ENCODE measurements around the gene FOXA3. TPM values are rescaled to one million over a fixed set of nuclear protein-coding genes. Genes with fewer than 3 reads are reported as not detected.
"Not testable (repeated sequence)": the region's sequence is repeated elsewhere in the genome, so short reads cannot be mapped to it uniquely, and the experiment has no call there.

FOXA3 gene
- total RNA-seq, 2 experiments from 2014 or later: 0.40 to 0.62 TPM

DNA sequence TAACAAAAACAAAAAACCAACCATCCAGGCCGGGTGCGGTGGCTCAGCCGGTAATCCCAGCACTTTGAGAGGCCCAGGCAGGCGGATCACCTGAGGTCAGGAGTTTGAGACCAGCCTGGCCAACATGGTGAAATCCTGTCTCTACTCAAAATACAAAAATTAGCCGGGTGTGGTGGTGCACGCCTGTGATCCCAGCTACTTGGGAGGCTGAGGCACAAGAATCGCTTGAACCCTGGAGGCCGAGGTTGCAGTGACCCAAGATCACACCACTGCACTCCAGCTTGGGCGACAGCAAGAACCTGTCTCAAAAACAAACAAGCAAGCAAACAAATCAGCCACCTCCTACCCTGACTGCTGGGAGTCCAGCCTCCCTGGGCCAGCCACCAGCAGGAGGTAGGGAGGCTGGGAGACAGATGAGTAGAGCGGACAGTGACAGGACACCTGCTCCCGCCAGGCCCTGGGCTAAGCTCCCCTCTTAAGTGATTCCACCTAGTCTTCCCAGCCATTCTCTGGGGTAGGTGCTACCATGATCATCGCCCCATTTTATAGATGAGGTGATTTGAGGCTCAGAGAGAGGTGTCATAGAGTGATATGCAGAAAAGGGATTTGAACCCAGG lies 32.0 kb downstream of the FOXA3 start:
- not testable (repeated sequence) for H3K27ac Mint-ChIP-seq

DNA sequence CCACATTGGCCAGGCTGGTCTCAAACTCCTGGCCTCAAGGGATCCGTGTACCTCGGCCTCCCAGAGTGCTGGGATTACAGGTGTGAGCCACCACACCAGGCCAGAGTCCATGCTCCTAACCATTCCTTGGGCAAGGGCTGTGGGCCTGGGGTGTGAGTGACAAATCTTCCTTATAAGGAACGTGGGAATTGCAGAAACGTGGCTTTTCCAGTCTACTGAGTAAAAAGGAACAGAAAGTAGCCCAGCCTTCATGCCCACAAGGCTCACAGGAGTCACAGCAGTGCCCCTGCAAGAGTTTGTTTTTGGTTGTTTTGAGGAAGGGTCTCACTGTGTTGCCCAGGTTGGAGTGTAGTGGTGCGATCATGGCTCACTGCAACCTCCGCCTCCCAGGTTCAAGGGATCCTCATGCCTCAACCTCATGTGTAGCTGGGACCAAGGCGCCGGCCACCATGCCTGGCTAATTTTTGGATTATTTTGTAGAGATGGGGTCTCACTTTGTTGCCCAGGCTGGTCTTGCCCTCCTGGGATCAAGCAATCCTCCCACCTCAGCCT lies 33.2 kb downstream of the FOXA3 start:
- ATAC-seq: no peak

More for the DNA sequence above, 32.0 kb downstream of the FOXA3 start:
- H3K9me3 Mint-ChIP-seq (ENCODE audit: low read depth); H3K36me3 Mint-ChIP-seq (ENCODE audit: low read depth); ATAC-seq; H3K4me3 Mint-ChIP-seq; intact Hi-C loops (cut with DNase I, micrococcal nuclease); CTCF ChIA-PET; POLR2A ChIA-PET; DNase-seq; H3K27me3 Mint-ChIP-seq: not testable (repeated sequence)
- H3K4me1 Mint-ChIP-seq: peaks cover 14% of the 10 kb centered on the region

DNA sequence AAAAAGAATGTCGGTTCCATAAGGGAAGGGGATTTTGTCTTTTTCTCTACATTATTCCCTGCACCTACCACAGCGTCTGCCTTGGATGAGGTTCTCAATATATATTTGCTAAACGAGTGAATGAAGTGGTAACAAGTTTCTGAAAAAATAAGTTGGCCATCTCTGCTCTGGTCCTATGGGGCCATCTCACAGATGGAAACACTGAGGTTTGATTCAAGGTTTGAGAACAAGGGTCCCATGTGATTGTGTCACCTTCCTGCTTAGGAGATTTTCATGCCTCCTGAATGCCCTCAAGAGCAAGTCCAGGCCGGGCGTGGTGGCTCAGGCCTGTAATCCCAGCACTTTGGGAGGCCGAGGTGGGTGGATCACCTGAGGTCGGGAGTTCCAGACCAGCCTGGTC lies 35.1 kb downstream of the FOXA3 start:
- POLR2A ChIA-PET: no interaction called here
- no peak for DNase-seq
- intact Hi-C loops (cut with DNase I, micrococcal nuclease): no loop called here
- Mint-ChIP-seq H3K27ac (no peak overlapping the region), H3K36me3 (ENCODE audit: low read depth) (peaks cover 5% of the 10 kb centered on the region), H3K4me3 (no peak overlapping the region), H3K27me3 (no peaks in the 10 kb centered on the region), H3K9me3 (ENCODE audit: low read depth) (no peaks in the 10 kb centered on the region), H3K4me1 (peaks cover 16% of the 10 kb centered on the region)
- ATAC-seq: no peak
- CTCF ChIA-PET: no interaction called here

More for the DNA sequence above, 33.2 kb downstream of the FOXA3 start:
- H3K36me3 Mint-ChIP-seq (ENCODE audit: low read depth): peaks cover 5% of the 10 kb centered on the region
- CTCF ChIA-PET: no interaction called here
- intact Hi-C loops (cut with DNase I, micrococcal nuclease): no loop called here
- no peaks in the 10 kb centered on the region for H3K9me3 Mint-ChIP-seq (ENCODE audit: low read depth)
- POLR2A ChIA-PET: no interaction called here
- no peak for DNase-seq
- no peak overlapping the region for H3K4me3 Mint-ChIP-seq
- peaks cover 14% of the 10 kb centered on the region for H3K4me1 Mint-ChIP-seq
- H3K27ac Mint-ChIP-seq: no peak overlapping the region
- no peaks in the 10 kb centered on the region for H3K27me3 Mint-ChIP-seq

DNA sequence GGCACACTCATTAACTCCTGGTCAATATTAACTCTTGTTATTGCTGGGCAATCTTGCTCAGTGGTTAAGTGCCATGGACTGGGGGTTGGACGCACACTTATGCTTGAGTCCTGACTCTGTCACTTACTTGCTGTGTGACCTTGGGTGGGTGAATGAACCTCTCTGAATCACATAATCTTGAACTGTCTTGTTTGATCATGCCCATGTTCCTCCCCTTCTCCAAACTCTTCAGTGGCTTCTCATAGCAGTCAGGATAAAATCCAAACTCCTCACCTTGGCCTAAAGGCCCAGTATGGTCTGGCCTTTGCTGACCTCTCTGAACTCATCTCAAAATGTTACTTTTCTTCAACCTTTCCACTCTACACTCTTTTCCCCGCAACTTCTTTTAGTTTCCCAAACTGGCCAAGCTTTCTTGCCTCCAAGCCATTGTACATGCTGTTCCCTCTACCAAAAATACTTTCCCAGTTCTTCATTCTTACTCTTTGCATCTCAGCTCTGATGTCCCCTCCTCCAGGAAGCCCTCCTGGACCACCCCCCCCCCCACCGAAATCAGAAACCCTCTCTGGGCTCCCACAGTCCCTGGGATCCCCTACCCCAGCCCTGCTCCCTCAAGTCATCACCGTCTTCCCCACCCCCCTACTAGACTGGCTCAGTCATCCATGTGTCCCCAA lies 35.9 kb downstream of the FOXA3 start:
- peaks cover 16% of the 10 kb centered on the region for H3K4me1 Mint-ChIP-seq
- ChIA-PET CTCF (interaction anchor here (1.5 to 2.0 kb wide), 2 partner anchors 8 to 83 kb away, joined by 5 to 7 read pairs; no protein-coding TSS in a partner anchor), POLR2A (no interaction called here)
- H3K9me3 Mint-ChIP-seq (ENCODE audit: low read depth): no peaks in the 10 kb centered on the region
- intact Hi-C loops (cut with DNase I, micrococcal nuclease): no loop called here
- DNase-seq (no peak), ATAC-seq (no peak)
- H3K4me3 Mint-ChIP-seq: no peak overlapping the region
- H3K36me3 Mint-ChIP-seq (ENCODE audit: low read depth): peaks cover 5% of the 10 kb centered on the region
- H3K27ac Mint-ChIP-seq: no peak overlapping the region
- H3K27me3 Mint-ChIP-seq: no peaks in the 10 kb centered on the region

DNA sequence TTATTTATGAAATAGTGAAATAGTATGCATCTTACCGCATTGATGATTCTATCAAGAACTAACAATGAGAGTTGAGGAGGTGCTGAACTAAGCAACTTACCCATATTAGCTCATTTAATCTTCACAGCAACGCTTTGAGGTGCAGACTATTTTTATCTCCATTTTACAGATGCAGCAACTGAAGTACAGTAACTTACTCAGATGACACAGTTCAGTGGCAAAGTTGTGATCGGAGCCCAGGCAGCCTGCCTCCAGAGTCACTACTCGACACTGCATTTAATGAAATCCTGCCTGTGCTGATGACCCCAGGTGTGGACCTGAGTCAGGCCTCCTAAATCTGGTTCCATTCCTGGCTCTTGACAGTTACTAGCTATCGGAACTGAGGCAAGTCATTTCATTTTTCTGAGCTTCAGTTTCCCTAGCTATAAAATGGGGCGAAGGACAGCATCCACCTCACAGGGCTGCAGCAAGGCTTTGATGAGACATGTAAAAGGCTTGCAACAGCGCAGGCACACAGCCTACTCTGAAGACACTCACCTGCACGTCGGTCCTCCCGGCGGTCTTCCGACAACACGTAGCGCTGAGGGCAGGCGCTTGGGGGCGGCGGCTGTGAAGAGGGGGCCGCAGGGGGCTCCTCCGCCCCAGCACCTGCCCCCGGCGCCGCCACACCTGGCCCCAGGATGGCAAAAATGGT lies 36.8 kb downstream of the FOXA3 start:
- H3K27me3 Mint-ChIP-seq: no peaks in the 10 kb centered on the region
- peaks cover 16% of the 10 kb centered on the region for H3K4me1 Mint-ChIP-seq
- no peak overlapping the region for H3K27ac Mint-ChIP-seq
- peak overlapping the region; percentile 15 for H3K4me3 Mint-ChIP-seq
- ChIA-PET POLR2A (no interaction called here), CTCF (interaction anchor here (1.0 to 2.0 kb wide), 3 partner anchors 9 to 209 kb away, joined by 4 to 7 read pairs (median 5); partner anchors contain the start of gene SNRPD2)
- intact Hi-C loops (cut with DNase I, micrococcal nuclease): no loop called here
- ATAC-seq (no peak), DNase-seq (no peak)
- no peaks in the 10 kb centered on the region for H3K9me3 Mint-ChIP-seq (ENCODE audit: low read depth)
- H3K36me3 Mint-ChIP-seq (ENCODE audit: low read depth): peaks cover 5% of the 10 kb centered on the region

DNA sequence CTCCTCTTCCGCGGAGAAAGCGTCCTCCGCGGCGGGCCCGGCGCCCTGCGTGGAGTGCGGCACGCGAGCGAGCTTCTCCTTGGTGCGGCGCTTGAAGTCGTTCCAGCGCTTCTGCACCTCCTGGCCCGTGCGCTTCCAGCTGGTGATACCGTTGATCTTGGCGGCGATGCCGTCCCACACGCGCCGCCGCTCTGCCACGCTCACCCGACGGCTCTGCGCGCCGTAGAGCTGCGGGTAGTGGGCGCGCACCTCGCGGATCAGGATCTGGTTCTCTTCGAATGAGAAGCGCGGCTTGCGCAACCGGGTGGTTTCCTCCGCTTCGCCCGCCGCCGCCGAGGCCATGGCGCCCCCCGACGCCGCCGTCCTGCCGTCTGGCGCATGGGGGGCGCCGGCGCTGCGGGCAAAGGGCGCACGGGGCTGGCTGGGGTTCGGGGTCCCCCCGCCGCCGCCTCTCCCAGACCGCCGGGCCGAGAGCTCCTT lies 37.3 kb downstream of the FOXA3 start:
- Mint-ChIP-seq H3K4me3 (peak overlapping the region; percentile 88), H3K27ac (no peak overlapping the region), H3K36me3 (ENCODE audit: low read depth) (peaks cover 5% of the 10 kb centered on the region), H3K4me1 (peaks cover 16% of the 10 kb centered on the region), H3K27me3 (no peaks in the 10 kb centered on the region), H3K9me3 (ENCODE audit: low read depth) (no peaks in the 10 kb centered on the region)
- ATAC-seq (no peak), DNase-seq (peak; percentile 70)
- CTCF ChIA-PET: interaction anchor here (1.0 to 2.0 kb wide), 2 partner anchors 9 to 209 kb away, joined by 4 to 7 read pairs; partner anchors contain the start of gene SNRPD2
- POLR2A ChIA-PET: no interaction called here
- intact Hi-C loops (cut with DNase I, micrococcal nuclease): no loop called here

DNA sequence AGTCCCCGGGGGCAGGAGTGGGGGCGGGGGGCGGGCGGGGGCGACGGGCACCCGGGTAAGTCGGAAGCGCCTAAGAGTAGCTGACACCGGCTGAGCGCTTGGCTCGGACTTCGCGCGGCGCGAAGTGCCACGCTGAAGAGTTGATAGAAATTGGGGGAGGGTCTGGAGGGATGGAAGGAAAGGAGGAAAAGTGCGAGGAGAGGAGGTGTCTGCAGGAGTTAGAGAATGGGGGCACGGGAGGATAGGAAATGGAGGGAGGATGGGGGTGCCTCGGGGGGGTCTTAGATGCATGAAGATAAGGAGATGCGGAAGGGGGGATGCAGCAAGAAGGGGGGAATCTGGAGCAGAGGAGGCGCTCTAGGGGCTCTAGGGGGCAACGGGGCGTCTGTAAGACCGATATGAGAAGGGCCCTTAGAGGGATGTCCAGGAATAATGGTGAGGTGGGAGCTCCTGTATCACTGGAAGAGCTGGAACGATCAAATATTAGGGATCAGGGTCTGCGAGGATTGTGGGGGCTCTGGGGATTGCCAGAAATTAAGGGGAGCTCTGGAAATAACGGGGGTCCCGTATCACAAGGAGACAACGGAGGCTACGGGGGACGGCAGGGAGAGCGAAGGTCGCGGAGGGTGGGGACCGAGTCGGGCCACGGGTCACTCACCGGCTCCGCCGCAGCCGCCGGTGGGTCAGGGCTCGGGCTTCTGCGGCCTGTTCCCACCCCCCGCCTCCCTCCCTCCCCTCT lies 38.0 kb downstream of the FOXA3 start, which contains the start of gene MYPOP:
MYPOP (minus strand) TSS at position 702 of the 739 bp plus-strand sequence. CDS start 840 bp downstream, outside the sequence.
- peaks cover 16% of the 10 kb centered on the region for H3K4me1 Mint-ChIP-seq
- CTCF ChIA-PET: interaction anchor here (0.6 to 2.0 kb wide), 10 partner anchors 10 to 803 kb away, joined by 3 to 18 read pairs (median 4); partner anchors contain the start of genes CCDC61, ERCC1, IRF2BP1 and SIX5
- DNase-seq: no peak

DNA sequence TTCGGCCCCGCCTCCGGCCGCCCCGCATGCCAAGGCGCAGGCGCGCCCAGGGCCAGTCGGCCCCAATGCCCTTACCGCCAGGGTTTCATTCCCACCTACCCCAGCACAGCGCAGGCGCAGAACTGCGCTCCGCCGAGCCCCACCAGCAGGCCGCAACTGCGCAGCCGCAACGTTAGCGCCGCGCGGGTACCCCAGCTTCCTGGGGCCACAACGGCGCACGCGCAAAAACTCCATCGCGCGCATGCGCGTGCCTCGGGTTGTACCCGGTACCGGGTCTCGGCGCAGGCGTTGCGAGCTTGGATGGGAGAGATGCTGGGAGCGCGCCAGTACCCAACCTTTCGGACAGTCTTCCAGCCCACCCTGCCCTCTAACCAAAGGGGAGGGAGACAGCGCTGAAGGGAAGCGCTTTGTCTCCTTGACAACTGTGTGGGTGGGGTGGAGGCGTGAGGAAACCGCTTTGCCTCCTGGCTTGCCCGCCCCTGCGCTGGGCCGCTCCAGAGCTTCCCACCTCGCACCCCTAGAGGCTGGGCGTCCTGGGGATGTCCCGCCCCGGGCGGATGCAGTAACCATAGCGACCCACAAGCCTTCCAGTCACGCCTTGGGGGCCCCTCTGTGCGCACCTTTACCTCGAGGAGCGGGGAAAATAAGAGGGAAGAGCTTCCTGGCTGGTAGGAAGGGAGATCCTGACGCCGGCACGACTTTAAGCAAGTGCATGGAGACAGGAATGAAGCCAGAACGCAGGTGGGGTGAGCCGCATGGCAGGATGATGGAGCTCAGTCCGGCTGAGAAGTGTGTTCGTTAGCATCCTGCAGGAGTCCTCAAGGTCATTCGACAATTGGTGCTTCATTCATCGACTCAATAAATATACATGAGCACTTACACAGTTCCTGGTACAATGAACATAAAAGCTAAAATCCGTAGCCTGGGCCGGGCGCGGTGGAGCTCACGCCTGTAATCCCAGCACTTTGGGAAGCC lies 38.8 kb downstream of the FOXA3 start:
- Mint-ChIP-seq H3K4me1 (peaks cover 16% of the 10 kb centered on the region), H3K27me3 (no peaks in the 10 kb centered on the region), H3K4me3 (peak overlapping the region; percentile 88), H3K27ac (peak overlapping the region; percentile 75), H3K9me3 (ENCODE audit: low read depth) (no peaks in the 10 kb centered on the region), H3K36me3 (ENCODE audit: low read depth) (peaks cover 5% of the 10 kb centered on the region)
- DNase-seq (peak; percentile 100), ATAC-seq (peak; percentile 88)
- intact Hi-C loops (cut with DNase I, micrococcal nuclease): loop anchor here (1.0 to 2.0 kb wide), 12 partner anchors 17 to 724 kb away; partner anchors contain the start of genes IRF2BP1 (in 2 of the 2), SYMPK (in 2 of the 2), BLOC1S3 (in 1 of the 2) and CCDC61 (in 1 of the 2)
- ChIA-PET CTCF (interaction anchor here (0.6 to 2.0 kb wide), 16 partner anchors 17 to 802 kb away, joined by 3 to 18 read pairs (median 4); partner anchors contain the start of genes CCDC61, ERCC1, IRF2BP1 and SIX5), POLR2A (interaction anchor here (0.6 to 2.1 kb wide), 5 partner anchors 10 to 882 kb away, joined by 3 to 11 read pairs (median 4); partner anchors contain the start of genes CCDC61, IRF2BP1 and SYMPK)

More for the DNA sequence above, 38.0 kb downstream of the FOXA3 start, which contains the start of gene MYPOP:
- peak within 1 kb of the TSS; percentile 88 for H3K4me3 Mint-ChIP-seq
- no peaks in the 10 kb centered on the region for H3K27me3 Mint-ChIP-seq
- POLR2A ChIA-PET: interaction anchor here (0.7 to 2.1 kb wide), 2 partner anchors 16 to 93 kb away, joined by 4 to 11 read pairs; partner anchors contain the start of genes CCDC61 and IRF2BP1
- H3K36me3 Mint-ChIP-seq (ENCODE audit: low read depth): peaks cover 5% of the 10 kb centered on the region
- ATAC-seq: no peak
- peak within 1 kb of the TSS; percentile 75 for H3K27ac Mint-ChIP-seq
- intact Hi-C loops (cut with DNase I, micrococcal nuclease): loop anchor here (1.0 to 2.0 kb wide), 11 partner anchors 16 to 723 kb away; partner anchors contain the start of genes IRF2BP1 (in 2 of the 2), SYMPK (in 2 of the 2), BLOC1S3 (in 1 of the 2) and CCDC61 (in 1 of the 2)
- no peaks in the 10 kb centered on the region for H3K9me3 Mint-ChIP-seq (ENCODE audit: low read depth)

DNA sequence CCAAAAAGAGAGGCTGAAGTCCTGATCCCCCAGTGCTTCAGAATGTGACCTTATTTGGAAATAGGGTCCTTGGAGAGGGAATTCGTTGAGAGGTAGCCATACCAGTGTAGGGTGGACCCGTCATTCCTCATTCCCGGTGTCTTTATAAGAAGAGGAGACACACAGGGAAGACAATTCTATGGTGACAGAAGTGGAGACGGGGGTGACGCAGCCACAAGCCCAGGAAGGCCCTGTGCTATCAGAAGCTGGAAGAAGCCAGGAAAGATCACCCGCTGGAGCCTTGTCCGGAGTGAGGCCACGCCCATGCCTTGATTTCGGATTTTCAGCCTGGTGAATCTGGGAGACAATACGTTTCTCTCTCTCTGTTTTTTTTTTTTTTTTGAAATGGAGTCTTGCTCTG lies 40.9 kb downstream of the FOXA3 start:
- H3K4me3 Mint-ChIP-seq: no peak overlapping the region
- H3K9me3 Mint-ChIP-seq (ENCODE audit: low read depth): no peaks in the 10 kb centered on the region
- intact Hi-C loops (cut with DNase I, micrococcal nuclease): no loop called here
- no peak overlapping the region for H3K27ac Mint-ChIP-seq
- H3K27me3 Mint-ChIP-seq: peaks cover 7% of the 10 kb centered on the region
- POLR2A ChIA-PET: no interaction called here
- H3K36me3 Mint-ChIP-seq (ENCODE audit: low read depth): peaks cover 2% of the 10 kb centered on the region
- H3K4me1 Mint-ChIP-seq: peaks cover 14% of the 10 kb centered on the region
- ATAC-seq (no peak), DNase-seq (no peak)
- CTCF ChIA-PET: no interaction called here
